ENCODE measurements around the gene SNX20.
A peak's percentile ranks its signal among the peaks of the same experiment; 100 is the strongest.

Gene SNX20

DNA sequence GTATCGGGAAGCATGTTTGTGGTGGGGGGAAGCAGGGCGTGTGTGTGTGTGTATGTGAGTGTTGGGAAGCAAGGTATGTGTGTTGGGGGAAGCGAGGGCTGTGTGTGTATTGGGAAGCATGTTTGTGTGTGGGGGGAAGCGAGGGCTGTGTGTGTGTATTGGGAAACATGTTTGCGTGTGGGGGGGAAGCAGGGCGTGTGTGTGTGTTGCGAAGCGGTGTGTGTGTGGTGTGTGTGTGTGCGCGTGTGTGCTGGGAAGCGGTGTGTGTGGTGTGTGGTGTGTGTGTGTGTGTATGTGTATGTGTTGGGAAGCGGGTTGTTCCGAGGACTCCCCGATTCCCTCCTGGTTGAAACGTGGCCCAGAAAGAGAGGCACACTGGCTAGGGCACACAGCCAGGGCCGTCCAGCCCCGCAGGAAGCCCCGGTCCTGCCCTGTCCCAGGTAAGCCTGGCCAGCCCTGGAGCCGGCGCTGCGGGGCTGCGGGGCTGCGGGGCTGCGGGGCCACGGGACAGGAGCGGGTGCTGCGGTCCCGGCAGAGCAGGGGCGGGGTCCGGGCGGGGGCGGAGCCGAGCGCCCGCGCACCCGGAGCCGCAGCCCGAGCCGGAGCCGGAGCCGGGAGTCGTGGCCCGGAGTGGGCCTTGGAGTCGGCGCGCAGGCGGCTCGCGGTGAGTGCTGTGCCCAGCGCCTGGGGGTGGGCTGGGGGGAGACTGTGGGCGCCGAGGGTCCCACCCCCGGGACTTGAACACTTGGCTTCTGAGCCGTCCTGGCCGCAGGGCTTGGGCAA, 12.1 kb upstream of the SNX20 start, which contains the start of gene NOD2:
Gene NOD2, plus strand, starts transcription at position 608 of the 783 bp plus-strand sequence. CDS start 5,890 bp downstream, outside the sequence.
- no peaks in the 10 kb centered on the region for H3K36me3 ChIP-seq (ENCODE audit: control insufficient read depth in 1 of 2, insufficient read depth in 2 of 2, low read length in 2 of 2)
- peaks cover 36 to 40% of the 10 kb centered on the region in 2 donors for H3K4me1 ChIP-seq (ENCODE audit: control insufficient read depth in 1 of 2, insufficient read depth in 2 of 2, low read length in 2 of 2)
- no peaks in the 10 kb centered on the region for H3K9me3 ChIP-seq (ENCODE audit: control insufficient read depth in 1 of 2, low read length in 2 of 2)
- peak within 1 kb of the TSS; percentile 55 to 65 for H3K9ac ChIP-seq (ENCODE audit: low read depth in 1 of 2, low read length in 2 of 2)
- H3K27ac ChIP-seq (ENCODE audit: low read depth, low read length) = no peak within 1 kb of the TSS
- H3K27me3 ChIP-seq (ENCODE audit: control insufficient read depth in 1 of 2, insufficient read depth in 2 of 2, low read length in 2 of 2) = peaks cover 0 to 6% of the 10 kb centered on the region in 2 donors
- peak within 1 kb of the TSS; percentile 65 to 70 for H3K4me3 ChIP-seq (ENCODE audit: low read depth in 1 of 2, low read length in 2 of 2)

DNA sequence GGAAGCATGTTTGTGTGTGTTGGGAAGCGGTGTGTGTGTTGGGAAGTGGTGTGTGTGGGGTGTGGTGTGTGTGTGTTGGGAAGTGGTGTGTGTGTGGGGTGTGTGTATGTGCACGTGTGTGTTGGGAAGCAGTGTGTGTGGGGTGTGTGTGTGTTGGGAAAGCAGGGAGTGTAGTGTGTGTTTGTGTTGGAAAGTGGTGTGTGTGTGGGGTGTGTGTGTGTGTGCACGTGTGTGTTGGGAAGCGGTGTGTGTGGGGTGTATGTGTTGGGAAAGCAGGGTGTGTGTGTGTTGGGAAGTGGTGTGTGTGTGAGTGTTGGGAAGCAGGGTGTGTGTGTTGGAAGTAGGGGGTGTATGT, 11.5 kb upstream of the SNX20 start:
- Histone ChIP-seq H3K4me3 (ENCODE audit: low read depth in 1 of 2, low read length in 2 of 2) (no peak overlapping the region), H3K36me3 (ENCODE audit: control insufficient read depth in 1 of 2, insufficient read depth in 2 of 2, low read length in 2 of 2) (no peaks in the 10 kb centered on the region)

DNA sequence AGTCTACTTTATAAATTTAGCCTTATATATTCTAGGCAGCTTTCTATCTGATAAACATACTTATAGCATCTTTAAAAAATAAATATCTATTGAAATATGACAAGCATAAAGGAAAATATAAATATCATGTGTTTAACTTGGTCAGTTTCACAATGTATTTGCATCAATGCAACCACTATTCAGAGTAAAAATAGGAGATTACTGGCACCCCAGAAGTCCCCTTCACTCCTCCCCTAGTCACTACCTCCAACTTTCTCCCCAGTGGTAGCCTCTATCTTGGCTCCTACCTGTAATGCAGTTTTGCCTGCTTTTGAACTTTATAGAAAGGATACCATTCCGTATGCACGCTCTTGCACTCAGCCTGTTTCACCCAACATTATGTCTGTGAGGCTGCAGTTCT, 9.1 kb upstream of the SNX20 start:
- Histone ChIP-seq H3K27me3 (ENCODE audit: control insufficient read depth in 1 of 2, insufficient read depth in 2 of 2, low read length in 2 of 2) (peaks cover 0 to 6% of the 10 kb centered on the region in 2 donors), H3K27ac (ENCODE audit: low read depth, low read length) (no peak overlapping the region), H3K9ac (ENCODE audit: low read depth in 1 of 2, low read length in 2 of 2) (no peak overlapping the region), H3K4me3 (ENCODE audit: low read depth in 1 of 2, low read length in 2 of 2) (no peak overlapping the region), H3K4me1 (ENCODE audit: control insufficient read depth in 1 of 2, insufficient read depth in 2 of 2, low read length in 2 of 2) (peaks cover 18% of the 10 kb centered on the region in 2 donors), H3K36me3 (ENCODE audit: control insufficient read depth in 1 of 2, insufficient read depth in 2 of 2, low read length in 2 of 2) (no peaks in the 10 kb centered on the region), H3K9me3 (ENCODE audit: control insufficient read depth in 1 of 2, low read length in 2 of 2) (no peaks in the 10 kb centered on the region)

More for the DNA sequence above, 11.5 kb upstream of the SNX20 start:
- peak overlapping the region in 1 of 2 donors; percentile 6 for H3K9ac ChIP-seq (ENCODE audit: low read depth in 1 of 2, low read length in 2 of 2)
- H3K27ac ChIP-seq (ENCODE audit: low read depth, low read length) = no peak overlapping the region
- H3K9me3 ChIP-seq (ENCODE audit: control insufficient read depth in 1 of 2, low read length in 2 of 2) = no peaks in the 10 kb centered on the region
- H3K27me3 ChIP-seq (ENCODE audit: control insufficient read depth in 1 of 2, insufficient read depth in 2 of 2, low read length in 2 of 2) = peaks cover 0 to 6% of the 10 kb centered on the region in 2 donors
- H3K4me1 ChIP-seq (ENCODE audit: control insufficient read depth in 1 of 2, insufficient read depth in 2 of 2, low read length in 2 of 2) = peaks cover 30 to 36% of the 10 kb centered on the region in 2 donors

DNA sequence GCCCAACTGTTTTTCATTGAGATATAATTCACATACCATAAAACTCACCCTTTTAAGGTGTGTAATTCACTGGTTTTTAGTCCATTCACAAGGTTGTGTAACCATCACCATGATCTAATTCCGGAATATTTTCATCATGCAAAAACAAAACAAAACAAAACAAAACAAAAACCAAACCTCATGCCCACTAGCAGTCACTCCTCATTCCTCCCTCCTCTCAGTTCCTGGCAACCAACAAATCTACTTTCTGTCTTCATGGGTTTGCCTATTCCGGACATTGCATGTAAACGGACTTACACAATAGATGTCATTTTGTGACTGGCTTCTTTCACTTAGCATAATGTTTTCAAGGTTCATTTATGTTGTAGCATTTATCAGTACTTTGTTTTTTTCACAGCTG, 7.8 kb upstream of the SNX20 start:
- H3K9ac ChIP-seq (ENCODE audit: low read depth in 1 of 2, low read length in 2 of 2) = no peak overlapping the region
- H3K27ac ChIP-seq (ENCODE audit: low read depth, low read length) = no peak overlapping the region
- no peak overlapping the region for H3K4me3 ChIP-seq (ENCODE audit: low read depth in 1 of 2, low read length in 2 of 2)
- H3K4me1 ChIP-seq (ENCODE audit: control insufficient read depth in 1 of 2, insufficient read depth in 2 of 2, low read length in 2 of 2) = peaks cover 23 to 26% of the 10 kb centered on the region in 2 donors
- no peaks in the 10 kb centered on the region for H3K36me3 ChIP-seq (ENCODE audit: control insufficient read depth in 1 of 2, insufficient read depth in 2 of 2, low read length in 2 of 2)
- peaks cover 0 to 2% of the 10 kb centered on the region in 2 donors for H3K27me3 ChIP-seq (ENCODE audit: control insufficient read depth in 1 of 2, insufficient read depth in 2 of 2, low read length in 2 of 2)
- H3K9me3 ChIP-seq (ENCODE audit: control insufficient read depth in 1 of 2, low read length in 2 of 2) = no peaks in the 10 kb centered on the region

DNA sequence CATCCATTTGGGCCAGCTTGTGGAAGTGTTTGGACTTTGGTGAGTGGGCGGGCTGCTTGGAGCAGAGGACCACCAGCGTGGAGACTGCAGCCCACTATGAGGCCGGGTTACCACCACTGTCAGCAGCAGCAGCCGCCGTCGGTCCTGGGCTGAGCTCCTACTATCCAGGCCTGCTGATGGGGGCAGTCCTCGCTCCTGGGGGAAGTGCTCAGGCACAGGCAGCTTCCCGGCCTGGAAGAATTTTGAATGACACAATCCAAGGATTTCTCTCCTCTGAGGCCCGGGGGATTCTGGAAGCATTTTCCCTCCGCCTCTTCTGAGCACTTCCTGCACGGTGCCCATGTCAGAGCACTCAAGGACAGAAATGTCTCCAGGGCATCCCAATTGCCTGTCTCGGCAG, 7.0 kb upstream of the SNX20 start:
- Histone ChIP-seq H3K9ac (ENCODE audit: low read depth in 1 of 2, low read length in 2 of 2) (no peak overlapping the region), H3K4me1 (ENCODE audit: control insufficient read depth in 1 of 2, insufficient read depth in 2 of 2, low read length in 2 of 2) (peaks cover 27 to 28% of the 10 kb centered on the region in 2 donors), H3K4me3 (ENCODE audit: low read depth in 1 of 2, low read length in 2 of 2) (no peak overlapping the region), H3K27ac (ENCODE audit: low read depth, low read length) (no peak overlapping the region), H3K9me3 (ENCODE audit: control insufficient read depth in 1 of 2, low read length in 2 of 2) (no peaks in the 10 kb centered on the region), H3K36me3 (ENCODE audit: control insufficient read depth in 1 of 2, insufficient read depth in 2 of 2, low read length in 2 of 2) (no peaks in the 10 kb centered on the region), H3K27me3 (ENCODE audit: control insufficient read depth in 1 of 2, insufficient read depth in 2 of 2, low read length in 2 of 2) (no peaks in the 10 kb centered on the region)

DNA sequence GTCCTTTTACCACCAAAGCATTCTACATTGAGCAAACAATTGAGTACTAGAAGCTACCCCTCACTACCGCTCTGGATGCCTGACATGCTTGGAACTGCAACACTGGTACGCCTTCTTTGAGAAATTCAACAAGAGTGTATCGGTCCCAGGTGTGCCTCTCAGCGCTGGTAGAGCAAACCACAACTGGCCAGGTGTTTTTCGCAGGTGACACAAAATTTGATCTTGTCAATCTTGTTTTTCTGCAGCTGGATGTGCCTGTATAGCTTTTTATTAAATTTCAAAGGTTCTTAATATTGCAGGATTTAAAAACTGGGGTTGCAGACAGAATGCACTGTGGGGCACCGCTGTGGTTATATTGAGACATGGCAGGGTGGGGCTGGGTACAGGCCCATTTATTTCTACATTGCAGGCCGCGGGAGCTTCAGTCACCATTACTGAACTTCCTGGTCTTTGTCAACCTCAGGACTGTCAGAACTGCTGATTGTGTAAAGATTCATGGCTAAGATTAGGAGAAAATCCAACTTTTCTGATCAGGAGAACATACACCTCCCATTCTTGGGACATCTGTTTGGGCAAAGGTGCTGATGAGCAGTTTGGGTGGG, 4.5 kb upstream of the SNX20 start:
- peak overlapping the region; percentile 5 for H3K27ac ChIP-seq (ENCODE audit: low read depth, low read length)
- no peaks in the 10 kb centered on the region for H3K36me3 ChIP-seq (ENCODE audit: control insufficient read depth in 1 of 2, insufficient read depth in 2 of 2, low read length in 2 of 2)
- H3K9me3 ChIP-seq (ENCODE audit: control insufficient read depth in 1 of 2, low read length in 2 of 2) = no peaks in the 10 kb centered on the region
- no peak overlapping the region for H3K9ac ChIP-seq (ENCODE audit: low read depth in 1 of 2, low read length in 2 of 2)
- H3K4me3 ChIP-seq (ENCODE audit: low read depth in 1 of 2, low read length in 2 of 2) = no peak overlapping the region
- no peaks in the 10 kb centered on the region for H3K27me3 ChIP-seq (ENCODE audit: control insufficient read depth in 1 of 2, insufficient read depth in 2 of 2, low read length in 2 of 2)
- H3K4me1 ChIP-seq (ENCODE audit: control insufficient read depth in 1 of 2, insufficient read depth in 2 of 2, low read length in 2 of 2) = peaks cover 28 to 30% of the 10 kb centered on the region in 2 donors

DNA sequence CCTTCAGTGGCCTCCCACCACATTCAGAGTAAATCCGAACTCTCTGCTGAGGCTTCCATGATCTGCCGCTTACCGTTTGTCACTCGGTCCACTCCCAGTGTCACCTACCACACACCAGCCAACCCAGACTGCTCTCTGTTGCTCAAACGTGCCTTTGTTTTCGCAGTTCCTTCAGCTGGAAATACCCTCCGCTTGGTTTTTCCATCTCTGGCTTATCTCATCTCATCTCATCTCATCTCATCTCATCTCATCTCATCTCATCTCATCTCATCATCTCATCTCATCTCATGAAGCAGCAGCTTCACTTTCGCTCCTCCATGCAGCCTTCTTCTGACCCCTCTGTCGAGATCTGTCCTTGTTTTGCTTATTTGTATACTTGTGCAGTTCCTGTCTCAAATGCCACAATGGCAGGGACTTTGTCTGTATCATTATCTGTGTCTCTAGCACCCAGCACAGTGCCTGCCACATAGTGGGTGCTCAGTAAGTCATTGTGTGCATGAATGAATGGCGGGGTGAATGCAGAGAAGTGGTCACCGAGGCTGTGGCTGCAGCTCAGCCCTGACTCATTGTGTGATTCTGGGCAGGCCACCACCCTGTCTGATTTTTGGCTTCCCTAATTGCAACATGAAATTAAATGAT, 3.8 kb upstream of the SNX20 start:
- Histone ChIP-seq H3K27ac (ENCODE audit: low read depth, low read length) (peak overlapping the region; percentile 5), H3K27me3 (ENCODE audit: control insufficient read depth in 1 of 2, insufficient read depth in 2 of 2, low read length in 2 of 2) (no peaks in the 10 kb centered on the region), H3K4me3 (ENCODE audit: low read depth in 1 of 2, low read length in 2 of 2) (no peak overlapping the region), H3K36me3 (ENCODE audit: control insufficient read depth in 1 of 2, insufficient read depth in 2 of 2, low read length in 2 of 2) (no peaks in the 10 kb centered on the region), H3K9me3 (ENCODE audit: control insufficient read depth in 1 of 2, low read length in 2 of 2) (no peaks in the 10 kb centered on the region), H3K9ac (ENCODE audit: low read depth in 1 of 2, low read length in 2 of 2) (no peak overlapping the region), H3K4me1 (ENCODE audit: control insufficient read depth in 1 of 2, insufficient read depth in 2 of 2, low read length in 2 of 2) (peaks cover 28 to 30% of the 10 kb centered on the region in 2 donors)

DNA sequence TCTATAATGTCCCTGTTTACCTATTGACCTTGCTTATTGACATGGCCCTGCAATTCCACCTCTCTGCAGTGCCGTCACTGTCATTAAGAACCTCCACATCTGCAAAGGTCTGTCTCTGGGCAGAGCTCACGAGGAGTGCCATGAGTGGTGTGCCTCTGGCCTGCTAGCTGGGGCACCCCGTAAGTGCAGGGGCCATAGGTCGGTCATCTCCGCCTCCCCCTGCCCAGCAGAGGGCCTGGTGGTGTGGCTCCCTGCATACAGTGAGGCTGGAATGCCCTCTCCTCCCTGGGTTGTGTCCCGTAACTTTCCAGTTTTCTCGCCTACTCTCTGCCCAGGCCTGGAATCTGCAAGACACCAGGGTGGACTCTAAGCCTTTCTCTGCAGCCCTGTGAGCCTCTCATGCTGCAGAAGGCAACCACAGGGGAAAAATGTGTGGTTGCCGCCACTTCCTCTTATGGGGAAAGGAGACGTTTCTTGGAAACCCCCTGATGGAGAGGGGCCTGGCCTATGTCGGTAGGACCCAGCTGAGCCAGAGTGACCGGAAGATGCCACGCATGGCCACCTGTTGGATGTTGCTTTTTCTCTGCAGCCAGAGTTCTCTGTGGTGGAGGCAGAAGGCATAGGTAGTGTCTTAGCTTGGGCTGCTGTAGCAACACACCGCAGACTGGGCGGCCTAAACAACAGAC, 2.7 kb upstream of the SNX20 start:
- Histone ChIP-seq H3K9ac (ENCODE audit: low read depth in 1 of 2, low read length in 2 of 2) (no peak overlapping the region), H3K27me3 (ENCODE audit: control insufficient read depth in 1 of 2, insufficient read depth in 2 of 2, low read length in 2 of 2) (no peaks in the 10 kb centered on the region), H3K9me3 (ENCODE audit: control insufficient read depth in 1 of 2, low read length in 2 of 2) (no peaks in the 10 kb centered on the region), H3K4me3 (ENCODE audit: low read depth in 1 of 2, low read length in 2 of 2) (no peak overlapping the region), H3K4me1 (ENCODE audit: control insufficient read depth in 1 of 2, insufficient read depth in 2 of 2, low read length in 2 of 2) (peaks cover 28 to 33% of the 10 kb centered on the region in 2 donors), H3K36me3 (ENCODE audit: control insufficient read depth in 1 of 2, insufficient read depth in 2 of 2, low read length in 2 of 2) (no peaks in the 10 kb centered on the region), H3K27ac (ENCODE audit: low read depth, low read length) (peak overlapping the region; percentile 0)

DNA sequence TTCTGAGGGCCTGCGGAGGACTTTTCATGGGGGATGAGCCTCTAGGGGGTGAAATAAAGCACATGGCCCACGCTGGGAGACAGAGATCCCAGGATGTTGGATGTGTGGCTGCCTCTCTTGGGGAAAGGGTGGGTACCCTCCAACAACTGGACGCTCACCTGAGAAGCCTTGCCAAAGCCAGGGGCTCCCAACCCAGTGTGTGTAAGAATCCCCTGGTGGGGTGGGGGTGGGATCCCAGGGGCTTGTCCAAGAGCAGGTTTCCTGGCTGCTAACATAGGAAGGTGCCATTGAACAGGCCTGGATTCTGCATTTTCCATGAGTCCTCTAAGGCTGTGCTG, 587 bp downstream of the SNX20 start:
- Histone ChIP-seq H3K4me1 (ENCODE audit: control insufficient read depth in 1 of 2, insufficient read depth in 2 of 2, low read length in 2 of 2) (peaks cover 23 to 28% of the 10 kb centered on the region in 2 donors), H3K36me3 (ENCODE audit: control insufficient read depth in 1 of 2, insufficient read depth in 2 of 2, low read length in 2 of 2) (peaks cover 0 to 5% of the 10 kb centered on the region in 2 donors), H3K9ac (ENCODE audit: low read depth in 1 of 2, low read length in 2 of 2) (peak overlapping the region; percentile 52 to 53), H3K27ac (ENCODE audit: low read depth, low read length) (no peak overlapping the region), H3K9me3 (ENCODE audit: control insufficient read depth in 1 of 2, low read length in 2 of 2) (no peaks in the 10 kb centered on the region), H3K4me3 (ENCODE audit: low read depth in 1 of 2, low read length in 2 of 2) (peak overlapping the region; percentile 64 to 67), H3K27me3 (ENCODE audit: control insufficient read depth in 1 of 2, insufficient read depth in 2 of 2, low read length in 2 of 2) (no peaks in the 10 kb centered on the region)

All from duodenal mucosa (tissue), 2 donors.